Thyroid gland (tissue), 4 donors: ENCODE data around the gene KIF2C.
A peak's percentile ranks its signal among the peaks of the same experiment; 100 is the strongest.

Experiments used
- POLR2A ChIP-seq, 2 donors: fragments of 450-650 bp; IDR thresholded peaks; one replicate each; pipeline ENCODE4 v1.6.1; 2017; ENCODE audit warnings: antibody characterized with exemption in 2 of 2, mild to moderate bottlenecking in 2 of 2, moderate library complexity in 1 of 2
- TF ChIP-seq, protein P1 (sequence below), 6 experiments: fragments of 200-600 bp in 3 of 6; fragments of 450-650 bp in 3 of 6; sonication (generic) in 3 of 6; IDR thresholded peaks; one replicate each; pipeline ENCODE4 v1.5.1; 2016 to 2019; ENCODE audit warnings: antibody characterized with exemption in 6 of 6, mild to moderate bottlenecking in 2 of 6, inconsistent platforms in 1 of 6, moderate library complexity in 1 of 6

DNA sequence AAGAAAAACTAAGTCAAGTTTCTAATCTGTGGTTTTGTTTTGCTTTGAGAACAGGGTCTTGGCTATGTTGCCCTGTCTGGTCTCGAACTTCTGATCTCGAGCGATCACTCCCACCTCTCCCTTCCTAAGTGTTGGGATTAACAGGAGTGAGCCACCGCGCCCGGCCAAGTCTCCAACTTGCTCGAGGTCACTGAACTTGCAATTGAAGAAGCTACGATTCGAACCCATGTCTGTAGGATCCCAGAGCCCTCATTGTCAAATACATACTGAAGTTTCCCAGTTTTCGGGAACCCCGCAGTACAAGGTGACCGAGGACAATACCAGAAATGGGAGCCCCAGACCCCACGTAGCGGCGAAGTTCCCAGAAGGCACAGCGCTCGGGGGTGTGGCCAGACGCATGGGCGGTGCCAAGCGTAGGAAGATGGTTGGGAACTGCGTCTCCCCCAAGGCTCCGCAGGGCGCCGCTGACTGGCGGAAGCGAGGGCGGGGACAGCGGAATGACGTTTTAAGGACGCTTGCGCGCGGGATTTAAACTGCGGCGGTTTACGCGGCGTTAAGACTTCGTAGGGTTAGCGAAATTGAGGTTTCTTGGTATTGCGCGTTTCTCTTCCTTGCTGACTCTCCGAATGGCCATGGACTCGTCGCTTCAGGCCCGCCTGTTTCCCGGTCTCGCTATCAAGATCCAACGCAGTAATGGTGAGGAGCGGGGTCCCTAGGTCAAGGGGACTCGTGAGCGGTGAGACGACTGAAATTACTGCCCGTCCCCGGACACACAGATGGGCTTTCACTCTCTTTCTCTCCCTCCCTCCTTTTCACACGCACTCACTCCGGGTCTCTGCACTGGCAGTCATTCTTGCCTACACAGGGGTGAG is at the start of gene KIF2C:
- TF ChIP-seq, protein P1, sequence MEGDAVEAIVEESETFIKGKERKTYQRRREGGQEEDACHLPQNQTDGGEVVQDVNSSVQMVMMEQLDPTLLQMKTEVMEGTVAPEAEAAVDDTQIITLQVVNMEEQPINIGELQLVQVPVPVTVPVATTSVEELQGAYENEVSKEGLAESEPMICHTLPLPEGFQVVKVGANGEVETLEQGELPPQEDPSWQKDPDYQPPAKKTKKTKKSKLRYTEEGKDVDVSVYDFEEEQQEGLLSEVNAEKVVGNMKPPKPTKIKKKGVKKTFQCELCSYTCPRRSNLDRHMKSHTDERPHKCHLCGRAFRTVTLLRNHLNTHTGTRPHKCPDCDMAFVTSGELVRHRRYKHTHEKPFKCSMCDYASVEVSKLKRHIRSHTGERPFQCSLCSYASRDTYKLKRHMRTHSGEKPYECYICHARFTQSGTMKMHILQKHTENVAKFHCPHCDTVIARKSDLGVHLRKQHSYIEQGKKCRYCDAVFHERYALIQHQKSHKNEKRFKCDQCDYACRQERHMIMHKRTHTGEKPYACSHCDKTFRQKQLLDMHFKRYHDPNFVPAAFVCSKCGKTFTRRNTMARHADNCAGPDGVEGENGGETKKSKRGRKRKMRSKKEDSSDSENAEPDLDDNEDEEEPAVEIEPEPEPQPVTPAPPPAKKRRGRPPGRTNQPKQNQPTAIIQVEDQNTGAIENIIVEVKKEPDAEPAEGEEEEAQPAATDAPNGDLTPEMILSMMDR (IDR thresholded peaks at IDR 0.05), result peak in 1 of 6 experiments; percentile 15
- peak; percentile 21 to 92 for TF ChIP-seq POLR2A (IDR thresholded peaks at IDR 0.05)
